ENCODE measurements around the gene CERT1.

DNA sequence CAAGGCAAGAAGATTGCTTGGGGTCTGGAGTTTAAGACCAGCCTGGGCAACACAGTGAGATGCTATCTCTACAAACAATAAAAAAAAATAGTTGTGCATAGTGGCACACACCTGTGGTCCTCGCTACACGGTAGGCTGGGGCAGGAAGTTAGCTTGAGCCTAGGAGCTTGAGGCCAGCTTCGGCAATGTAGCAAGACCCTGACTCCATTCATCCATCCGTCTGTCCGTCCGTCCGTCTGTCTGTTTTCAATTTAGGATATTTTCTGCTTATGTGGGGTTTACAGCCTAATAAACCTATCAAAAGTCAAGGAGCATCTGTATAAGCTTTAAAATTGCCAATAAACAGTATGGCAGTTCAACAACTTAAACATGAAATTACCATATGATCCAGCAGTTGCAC, 154.7 kb downstream of the CERT1 start:
- TF ChIP-seq, protein P1, sequence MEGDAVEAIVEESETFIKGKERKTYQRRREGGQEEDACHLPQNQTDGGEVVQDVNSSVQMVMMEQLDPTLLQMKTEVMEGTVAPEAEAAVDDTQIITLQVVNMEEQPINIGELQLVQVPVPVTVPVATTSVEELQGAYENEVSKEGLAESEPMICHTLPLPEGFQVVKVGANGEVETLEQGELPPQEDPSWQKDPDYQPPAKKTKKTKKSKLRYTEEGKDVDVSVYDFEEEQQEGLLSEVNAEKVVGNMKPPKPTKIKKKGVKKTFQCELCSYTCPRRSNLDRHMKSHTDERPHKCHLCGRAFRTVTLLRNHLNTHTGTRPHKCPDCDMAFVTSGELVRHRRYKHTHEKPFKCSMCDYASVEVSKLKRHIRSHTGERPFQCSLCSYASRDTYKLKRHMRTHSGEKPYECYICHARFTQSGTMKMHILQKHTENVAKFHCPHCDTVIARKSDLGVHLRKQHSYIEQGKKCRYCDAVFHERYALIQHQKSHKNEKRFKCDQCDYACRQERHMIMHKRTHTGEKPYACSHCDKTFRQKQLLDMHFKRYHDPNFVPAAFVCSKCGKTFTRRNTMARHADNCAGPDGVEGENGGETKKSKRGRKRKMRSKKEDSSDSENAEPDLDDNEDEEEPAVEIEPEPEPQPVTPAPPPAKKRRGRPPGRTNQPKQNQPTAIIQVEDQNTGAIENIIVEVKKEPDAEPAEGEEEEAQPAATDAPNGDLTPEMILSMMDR (IDR thresholded peaks at IDR 0.05), result no peak
- TF ChIP-seq MAZ (IDR thresholded peaks at IDR 0.05; ENCODE audit: borderline replicate concordance, low read depth, low read length) (no peak), POLR2A (IDR thresholded peaks at IDR 0.05; ENCODE audit: low read length) (no peak), RCOR1 (IDR thresholded peaks at IDR 0.05; ENCODE audit: low read depth, low read length) (no peak), CHD2 (IDR thresholded peaks at IDR 0.05; ENCODE audit: low read length, partially characterized antibody) (no peak), SREBF2 (IDR thresholded peaks at IDR 0.05) (no peak), CBX2 (IDR thresholded peaks at IDR 0.05; ENCODE audit: borderline replicate concordance, low read depth) (no peak), ZFP36 (IDR thresholded peaks at IDR 0.05; ENCODE audit: borderline replicate concordance, partially characterized antibody) (no peak), CEBPB (IDR thresholded peaks at IDR 0.05) (no peak)
- TF ChIP-seq, protein P2, sequence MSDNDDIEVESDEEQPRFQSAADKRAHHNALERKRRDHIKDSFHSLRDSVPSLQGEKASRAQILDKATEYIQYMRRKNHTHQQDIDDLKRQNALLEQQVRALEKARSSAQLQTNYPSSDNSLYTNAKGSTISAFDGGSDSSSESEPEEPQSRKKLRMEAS (IDR thresholded peaks at IDR 0.05), result no peak
- TF ChIP-seq, protein P3, sequence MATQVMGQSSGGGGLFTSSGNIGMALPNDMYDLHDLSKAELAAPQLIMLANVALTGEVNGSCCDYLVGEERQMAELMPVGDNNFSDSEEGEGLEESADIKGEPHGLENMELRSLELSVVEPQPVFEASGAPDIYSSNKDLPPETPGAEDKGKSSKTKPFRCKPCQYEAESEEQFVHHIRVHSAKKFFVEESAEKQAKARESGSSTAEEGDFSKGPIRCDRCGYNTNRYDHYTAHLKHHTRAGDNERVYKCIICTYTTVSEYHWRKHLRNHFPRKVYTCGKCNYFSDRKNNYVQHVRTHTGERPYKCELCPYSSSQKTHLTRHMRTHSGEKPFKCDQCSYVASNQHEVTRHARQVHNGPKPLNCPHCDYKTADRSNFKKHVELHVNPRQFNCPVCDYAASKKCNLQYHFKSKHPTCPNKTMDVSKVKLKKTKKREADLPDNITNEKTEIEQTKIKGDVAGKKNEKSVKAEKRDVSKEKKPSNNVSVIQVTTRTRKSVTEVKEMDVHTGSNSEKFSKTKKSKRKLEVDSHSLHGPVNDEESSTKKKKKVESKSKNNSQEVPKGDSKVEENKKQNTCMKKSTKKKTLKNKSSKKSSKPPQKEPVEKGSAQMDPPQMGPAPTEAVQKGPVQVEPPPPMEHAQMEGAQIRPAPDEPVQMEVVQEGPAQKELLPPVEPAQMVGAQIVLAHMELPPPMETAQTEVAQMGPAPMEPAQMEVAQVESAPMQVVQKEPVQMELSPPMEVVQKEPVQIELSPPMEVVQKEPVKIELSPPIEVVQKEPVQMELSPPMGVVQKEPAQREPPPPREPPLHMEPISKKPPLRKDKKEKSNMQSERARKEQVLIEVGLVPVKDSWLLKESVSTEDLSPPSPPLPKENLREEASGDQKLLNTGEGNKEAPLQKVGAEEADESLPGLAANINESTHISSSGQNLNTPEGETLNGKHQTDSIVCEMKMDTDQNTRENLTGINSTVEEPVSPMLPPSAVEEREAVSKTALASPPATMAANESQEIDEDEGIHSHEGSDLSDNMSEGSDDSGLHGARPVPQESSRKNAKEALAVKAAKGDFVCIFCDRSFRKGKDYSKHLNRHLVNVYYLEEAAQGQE (IDR thresholded peaks at IDR 0.05), result no peak
